ENCODE results near the gene KRTAP12-1.
"Not testable (repeated sequence)": the region's sequence is repeated elsewhere in the genome, so short reads cannot be mapped to it uniquely, and the experiment has no call there.

Gene KRTAP12-1

GRCh38 chr21:44697811-44698734 is 16.1 kb upstream of the KRTAP12-1 start:
- DNase-seq (ENCODE audit: insufficient read length, low spot score) = no peak
- TF ChIP-seq POLR2A (IDR thresholded peaks at IDR 0.05; ENCODE audit: low read depth, low read length) = no peak
- FAIRE-seq = no peak

- not testable (repeated sequence) for FAIRE-seq; DNase-seq (ENCODE audit: insufficient read length, low spot score)
Observed at GRCh38 chr21:44697172-44697810, 15.3 kb upstream of the KRTAP12-1 start, which contains the start of gene KRTAP10-12. KRTAP10-12 (plus strand) TSS chr21:44697172; CDS start chr21:44697202, 30 bp downstream.

GRCh38 chr21:44696572-44696971 is 14.6 kb upstream of the KRTAP12-1 start:
- TF ChIP-seq POLR2A (IDR thresholded peaks at IDR 0.05; ENCODE audit: low read depth, low read length) = no peak
- FAIRE-seq (no peak), DNase-seq (ENCODE audit: insufficient read length, low spot score) (no peak)

GRCh38 chr21:44695641-44696040 is 13.7 kb upstream of the KRTAP12-1 start:
- no peak for TF ChIP-seq POLR2A (IDR thresholded peaks at IDR 0.05; ENCODE audit: low read depth, low read length)
- DNase-seq (ENCODE audit: insufficient read length, low spot score) = no peak
- no peak for FAIRE-seq

- FAIRE-seq (no peak), DNase-seq (ENCODE audit: insufficient read length, low spot score) (no peak)
- TF ChIP-seq POLR2A (IDR thresholded peaks at IDR 0.05; ENCODE audit: low read depth, low read length) = no peak
Observed at GRCh38 chr21:44695184-44695583, 13.2 kb upstream of the KRTAP12-1 start.

- no peak for FAIRE-seq
- DNase-seq (ENCODE audit: insufficient read length, low spot score) = no peak
- no peak for TF ChIP-seq POLR2A (IDR thresholded peaks at IDR 0.05; ENCODE audit: low read depth, low read length)
Observed at GRCh38 chr21:44694776-44695175, 12.8 kb upstream of the KRTAP12-1 start.

GRCh38 chr21:44692798-44693512 is 11.0 kb upstream of the KRTAP12-1 start:
- no peak for FAIRE-seq
- TF ChIP-seq POLR2A (IDR thresholded peaks at IDR 0.05; ENCODE audit: low read depth, low read length) = no peak

GRCh38 chr21:44691686-44692085 is 9.7 kb upstream of the KRTAP12-1 start:
- no peak for FAIRE-seq
- no peak for TF ChIP-seq POLR2A (IDR thresholded peaks at IDR 0.05; ENCODE audit: low read depth, low read length)
- DNase-seq (ENCODE audit: insufficient read length, low spot score) = no peak

More at GRCh38 chr21:44692798-44693512, 11.0 kb upstream of the KRTAP12-1 start:
- DNase-seq (ENCODE audit: insufficient read length, low spot score) = no peak

GRCh38 chr21:44689740-44690139 is 7.8 kb upstream of the KRTAP12-1 start:
- DNase-seq (ENCODE audit: insufficient read length, low spot score); FAIRE-seq: not testable (repeated sequence)

GRCh38 chr21:44687671-44688070 is 5.7 kb upstream of the KRTAP12-1 start:
- DNase-seq (ENCODE audit: insufficient read length, low spot score) = no peak
- TF ChIP-seq POLR2A (IDR thresholded peaks at IDR 0.05; ENCODE audit: low read depth, low read length) = no peak
- FAIRE-seq = no peak

GRCh38 chr21:44686843-44687561 is 5.0 kb upstream of the KRTAP12-1 start:
- DNase-seq (ENCODE audit: insufficient read length, low spot score) (no peak), FAIRE-seq (no peak)
- TF ChIP-seq POLR2A (IDR thresholded peaks at IDR 0.05; ENCODE audit: low read depth, low read length) = no peak

GRCh38 chr21:44686000-44686781 is 4.2 kb upstream of the KRTAP12-1 start:
- FAIRE-seq = no peak
- TF ChIP-seq POLR2A (IDR thresholded peaks at IDR 0.05; ENCODE audit: low read depth, low read length) = no peak
- no peak for DNase-seq (ENCODE audit: insufficient read length, low spot score)

GRCh38 chr21:44685050-44685449 is 3.1 kb upstream of the KRTAP12-1 start:
- not testable (repeated sequence) for FAIRE-seq; DNase-seq (ENCODE audit: insufficient read length, low spot score)

Data from H54 (cell line).